Adrenal gland (tissue), 5 donors: ENCODE measurements around the gene HELZ.

ENCODE experiments used
- CTCF ChIP-seq, 6 experiments: fragments of 450-650 bp in 4 of 6; fragments of 200-600 bp in 2 of 6; sonication (generic) in 1 of 6; IDR thresholded peaks; 1 replicate in 5 of 6; 2 replicates in 1 of 6; pipeline versions ENCODE4 v1.5.1 to v1.8.0; 2016 to 2021; ENCODE audit warnings: antibody characterized with exemption in 6 of 6, mild to moderate bottlenecking in 2 of 6, moderate library complexity in 1 of 6
- POLR2A ChIP-seq, 2 donors: fragments of 450-650 bp; IDR thresholded peaks; one replicate each; pipeline ENCODE4 v1.6.1; 2017; ENCODE audit warnings: antibody characterized with exemption in 2 of 2, mild to moderate bottlenecking in 2 of 2, moderate library complexity in 1 of 2
- donor health status: DM: no; HTN: no; CAD: no.

GRCh38 chr17:67256075-67256732 lies 11.2 kb upstream of the HELZ start:
- TF ChIP-seq CTCF (IDR thresholded peaks at IDR 0.05) (no peak), POLR2A (IDR thresholded peaks at IDR 0.05) (no peak)
